ENCODE measurements around the gene CEP95.
"Not testable (repeated sequence)": the region's sequence is repeated elsewhere in the genome, so short reads cannot be mapped to it uniquely, and the experiment has no call there.

Gene CEP95

GRCh38 chr17:64575431-64575830, 68.7 kb downstream of the CEP95 start:
- DNase-seq = peak; percentile 24

- not testable (repeated sequence) for DNase-seq
Observed at GRCh38 chr17:64577025-64577424, 70.2 kb downstream of the CEP95 start.

GRCh38 chr17:64579917-64580316, 73.1 kb downstream of the CEP95 start:
- no peak for DNase-seq

- DNase-seq = no peak
Observed at GRCh38 chr17:64580384-64581315, 73.9 kb downstream of the CEP95 start.

GRCh38 chr17:64583038-64583437, 76.3 kb downstream of the CEP95 start:
- no peak for DNase-seq

GRCh38 chr17:64585146-64585545, 78.4 kb downstream of the CEP95 start:
- DNase-seq = no peak

Measured in fibroblast of skin of scalp (primary cell).